GM19240 (cell line): ENCODE results near the gene DYRK3.

Experiments used
- DNase-seq: peaks from one replicate; pipeline ENCODE4 v3.0.0; 2011; ENCODE audit warnings: low spot score; ENCODE audit not compliant: insufficient read length

The DYRK3 gene

GRCh38 chr1:206683313-206683712, 48.0 kb downstream of the DYRK3 start:
- no peak for DNase-seq

- DNase-seq: no peak
These were observed 48.7 kb downstream of the DYRK3 start for GRCh38 chr1:206684003-206684402.

GRCh38 chr1:206684478-206685333, 49.4 kb downstream of the DYRK3 start, which contains the start of gene MAPKAPK2:
Gene MAPKAPK2 (plus strand): TSS chr1:206684905. CDS start chr1:206685230, 325 bp downstream.
- DNase-seq: peak; percentile 94

GRCh38 chr1:206685334-206685768, 50.0 kb downstream of the DYRK3 start:
- no peak for DNase-seq

GRCh38 chr1:206685769-206686477, 50.6 kb downstream of the DYRK3 start:
- DNase-seq: no peak

GRCh38 chr1:206686478-206687249, 51.3 kb downstream of the DYRK3 start:
- DNase-seq: peak; percentile 67

- DNase-seq: no peak
These were observed 52.0 kb downstream of the DYRK3 start for GRCh38 chr1:206687251-206687914.

- DNase-seq: no peak
These were observed 52.6 kb downstream of the DYRK3 start for GRCh38 chr1:206687915-206688442.

GRCh38 chr1:206690516-206690915, 55.2 kb downstream of the DYRK3 start:
- no peak for DNase-seq

GRCh38 chr1:206691604-206692003, 56.3 kb downstream of the DYRK3 start:
- DNase-seq: no peak

GRCh38 chr1:206693029-206693428, 57.7 kb downstream of the DYRK3 start:
- DNase-seq: no peak

- DNase-seq: no peak
These were observed 58.3 kb downstream of the DYRK3 start for GRCh38 chr1:206693592-206693991.

GRCh38 chr1:206694171-206695124, 59.1 kb downstream of the DYRK3 start:
- no peak for DNase-seq

- no peak for DNase-seq
These were observed 60.4 kb downstream of the DYRK3 start for GRCh38 chr1:206695733-206696132.

GRCh38 chr1:206696812-206697585, 61.7 kb downstream of the DYRK3 start:
- no peak for DNase-seq

GRCh38 chr1:206698011-206698410, 62.7 kb downstream of the DYRK3 start:
- DNase-seq: no peak
